Fibroblast of lung (primary cell): ENCODE measurements around the gene FAM47B. TPM values are rescaled to one million over a fixed set of nuclear protein-coding genes. Genes with fewer than 3 reads are reported as not detected.

ENCODE experiments used
- DNase-seq, 2 donors: peaks; one replicate each; pipeline versions ENCODE4 v3.0.0 to v3.0.0-alpha.2; 2010; ENCODE audit warnings: low read depth in 2 of 2
- H2AFZ ChIP-seq: 2 replicates; pipeline ENCODE4 v1.5.1; 2012; ENCODE audit warnings: low read length, control low read depth, inconsistent platforms
- H3K27ac ChIP-seq: 2 replicates; pipeline ENCODE4 v1.5.1; 2011; ENCODE audit warnings: low read length, control low read depth; ENCODE audit not compliant: insufficient read depth
- H3K27me3 ChIP-seq: 2 replicates; pipeline ENCODE4 v1.5.1; 2011; ENCODE audit warnings: mild to moderate bottlenecking, low read length; ENCODE audit not compliant: control insufficient read depth, insufficient read depth
- H3K36me3 ChIP-seq: 2 replicates; pipeline ENCODE4 v1.5.1; 2011; ENCODE audit warnings: low read length; ENCODE audit not compliant: control insufficient read depth, insufficient read depth
- H3K4me1 ChIP-seq: 2 replicates; pipeline ENCODE4 v1.5.1; 2011; ENCODE audit warnings: low read length; ENCODE audit not compliant: control insufficient read depth, insufficient read depth; ENCODE audit errors: extremely low read depth
- H3K4me2 ChIP-seq: 2 replicates; pipeline ENCODE4 v1.5.1; 2011; ENCODE audit warnings: low read length, control low read depth; ENCODE audit not compliant: insufficient read depth; ENCODE audit errors: extremely low read depth
- H3K4me3 ChIP-seq, 4 experiments: fragments of 200-600 bp in 1 of 4; sonication (generic) in 1 of 4; replicated peaks in 1 of 4; 2 replicates each; pipeline ENCODE4 v1.5.1; 2011 to 2016; ENCODE audit warnings: low read length in 4 of 4, low read depth in 3 of 4, mild to moderate bottlenecking in 3 of 4, control low read depth in 2 of 4, inconsistent platforms in 1 of 4, mixed read lengths in 1 of 4; ENCODE audit not compliant: insufficient read depth in 1 of 4; ENCODE audit errors: control extremely low read depth in 1 of 4
- H3K79me2 ChIP-seq: 2 replicates; pipeline ENCODE4 v1.5.1; 2012; ENCODE audit warnings: mild to moderate bottlenecking, low read length, inconsistent platforms; ENCODE audit not compliant: control insufficient read depth, insufficient read depth
- H3K9ac ChIP-seq: 2 replicates; pipeline ENCODE4 v1.5.1; 2011; ENCODE audit warnings: mild to moderate bottlenecking, low read length, control low read depth; ENCODE audit not compliant: insufficient read depth
- H3K9me3 ChIP-seq: 2 replicates; pipeline ENCODE4 v1.5.1; 2012; ENCODE audit warnings: low read depth, low read length; ENCODE audit not compliant: control insufficient read depth, insufficient read depth
- H4K20me1 ChIP-seq: 2 replicates; pipeline ENCODE4 v1.5.1; 2011; ENCODE audit warnings: low read length; ENCODE audit not compliant: control insufficient read depth, insufficient read depth; ENCODE audit errors: extremely low read depth
- EZH2 ChIP-seq: IDR thresholded peaks from 2 replicates; pipeline ENCODE4 v1.5.1; 2012; ENCODE audit warnings: low read length, control low read depth, mild to moderate bottlenecking; ENCODE audit errors: missing control alignments
- polyA plus RNA-seq, 2 donors: library from polyadenylated mRNA; depleted of rRNA in 1 of 2; stranded (reverse) in 1 of 2; unstranded in 1 of 2; fragments of >200 nt; gene quantifications; 2 replicates each; pipeline ENCODE4 v1.2.1, GENCODE V29; 2011 to 2012; ENCODE audit warnings: missing spikeins in 1 of 2
- total RNA-seq: library from RNA; depleted of rRNA; stranded (reverse); fragments of >200 nt; gene quantifications from 2 replicates; pipeline ENCODE4 v1.2.1, GENCODE V29; 2014
- TF ChIP-seq, protein P1 (sequence below), 2 donors: IDR thresholded peaks in 1 of 2; conservative IDR thresholded peaks in 1 of 2; 1 replicate in 1 of 2; 2 replicates in 1 of 2; pipeline ENCODE4 v1.5.1; 2011 to 2012; ENCODE audit warnings: low read length in 2 of 2, control low read depth in 1 of 2, inconsistent platforms in 1 of 2, low read depth in 1 of 2, mild to moderate bottlenecking in 1 of 2

FAM47B gene
- total and polyA plus RNA-seq, 2 donors (not counting 1 experiment from before 2014, with no cell fraction given) = not detected

- Histone ChIP-seq H3K36me3 (no peaks in the 10 kb centered on the region), H3K4me1 (no peaks in the 10 kb centered on the region), H3K27ac (no peak overlapping the region), H3K27me3 (no peaks in the 10 kb centered on the region), H3K79me2 (no peaks in the 10 kb centered on the region), H3K9me3 (no peaks in the 10 kb centered on the region), H4K20me1 (no peaks in the 10 kb centered on the region), H3K4me2 (no peak overlapping the region), H3K4me3 (no peak overlapping the region), H3K9ac (no peak overlapping the region), H2AFZ (no peak overlapping the region)
- no peak for DNase-seq
- TF ChIP-seq, protein P1, sequence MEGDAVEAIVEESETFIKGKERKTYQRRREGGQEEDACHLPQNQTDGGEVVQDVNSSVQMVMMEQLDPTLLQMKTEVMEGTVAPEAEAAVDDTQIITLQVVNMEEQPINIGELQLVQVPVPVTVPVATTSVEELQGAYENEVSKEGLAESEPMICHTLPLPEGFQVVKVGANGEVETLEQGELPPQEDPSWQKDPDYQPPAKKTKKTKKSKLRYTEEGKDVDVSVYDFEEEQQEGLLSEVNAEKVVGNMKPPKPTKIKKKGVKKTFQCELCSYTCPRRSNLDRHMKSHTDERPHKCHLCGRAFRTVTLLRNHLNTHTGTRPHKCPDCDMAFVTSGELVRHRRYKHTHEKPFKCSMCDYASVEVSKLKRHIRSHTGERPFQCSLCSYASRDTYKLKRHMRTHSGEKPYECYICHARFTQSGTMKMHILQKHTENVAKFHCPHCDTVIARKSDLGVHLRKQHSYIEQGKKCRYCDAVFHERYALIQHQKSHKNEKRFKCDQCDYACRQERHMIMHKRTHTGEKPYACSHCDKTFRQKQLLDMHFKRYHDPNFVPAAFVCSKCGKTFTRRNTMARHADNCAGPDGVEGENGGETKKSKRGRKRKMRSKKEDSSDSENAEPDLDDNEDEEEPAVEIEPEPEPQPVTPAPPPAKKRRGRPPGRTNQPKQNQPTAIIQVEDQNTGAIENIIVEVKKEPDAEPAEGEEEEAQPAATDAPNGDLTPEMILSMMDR (conservative IDR thresholded peaks at IDR 0.05 in 1 of 2, IDR thresholded peaks at IDR 0.05 in 1 of 2; ENCODE audit: low read depth in 1 of 2, low read length in 2 of 2) = no peak
- no peak for TF ChIP-seq EZH2
Measured at GRCh38 chrX:34901761-34902160, 40.8 kb upstream of the FAM47B start.

DNA sequence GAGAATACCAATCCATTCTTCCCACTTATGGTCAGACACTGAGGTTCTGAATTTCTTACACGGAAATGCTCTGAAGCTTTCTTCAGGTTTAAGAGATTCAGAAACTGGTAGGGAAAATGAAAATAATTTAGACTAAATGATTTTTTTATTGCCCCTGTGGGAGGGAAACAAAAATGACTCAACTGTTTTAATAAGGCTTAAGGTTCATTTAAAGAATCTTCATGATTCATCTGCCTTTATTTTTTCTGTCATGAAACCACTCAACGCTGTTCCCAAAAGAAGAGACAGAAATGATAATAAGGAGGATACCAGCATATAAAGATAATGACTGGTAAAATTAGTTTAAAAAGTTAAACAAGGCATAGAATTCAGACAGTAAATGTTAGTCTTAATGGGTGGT is 39.3 kb upstream of the FAM47B start:
- no peaks in the 10 kb centered on the region for H3K9me3 ChIP-seq
- no peaks in the 10 kb centered on the region for H3K79me2 ChIP-seq
- DNase-seq = no peak
- no peak overlapping the region for H3K4me3 ChIP-seq
- H3K9ac ChIP-seq = no peak overlapping the region
- H2AFZ ChIP-seq = no peak overlapping the region
- H3K4me1 ChIP-seq = no peaks in the 10 kb centered on the region
- no peak overlapping the region for H3K27ac ChIP-seq
- TF ChIP-seq EZH2 = no peak
- TF ChIP-seq, protein P1 (conservative IDR thresholded peaks at IDR 0.05 in 1 of 2, IDR thresholded peaks at IDR 0.05 in 1 of 2; ENCODE audit: low read depth in 1 of 2, low read length in 2 of 2) = no peak
- H3K4me2 ChIP-seq = no peak overlapping the region
- H3K27me3 ChIP-seq = no peaks in the 10 kb centered on the region
- H3K36me3 ChIP-seq = no peaks in the 10 kb centered on the region
- H4K20me1 ChIP-seq = no peaks in the 10 kb centered on the region

DNA sequence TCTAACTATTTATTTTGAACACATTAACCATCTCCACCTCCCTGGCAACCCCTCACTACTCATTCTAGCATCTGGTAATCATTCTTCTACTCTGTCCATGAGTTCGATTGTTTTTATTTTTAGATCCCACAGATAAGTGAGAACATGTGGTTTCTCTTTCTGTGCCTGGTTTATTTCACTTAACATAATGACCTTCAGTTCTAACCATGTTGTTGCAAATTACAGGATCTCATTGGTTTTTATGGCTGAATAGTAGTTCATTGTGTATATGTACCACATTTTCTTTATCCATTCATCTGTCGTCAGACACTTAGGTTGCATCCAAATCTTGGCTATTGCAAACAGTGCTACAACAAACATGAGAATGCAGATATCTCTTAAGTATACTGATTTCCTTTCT is 33.4 kb upstream of the FAM47B start:
- no peaks in the 10 kb centered on the region for H3K9me3 ChIP-seq
- H3K27me3 ChIP-seq = no peaks in the 10 kb centered on the region
- H3K4me1 ChIP-seq = no peaks in the 10 kb centered on the region
- TF ChIP-seq, protein P1 (conservative IDR thresholded peaks at IDR 0.05 in 1 of 2, IDR thresholded peaks at IDR 0.05 in 1 of 2; ENCODE audit: low read depth in 1 of 2, low read length in 2 of 2) = no peak
- no peak for TF ChIP-seq EZH2
- H3K27ac ChIP-seq = no peak overlapping the region
- H3K4me3 ChIP-seq = no peak overlapping the region
- no peak overlapping the region for H3K4me2 ChIP-seq
- H4K20me1 ChIP-seq = no peaks in the 10 kb centered on the region
- H3K79me2 ChIP-seq = no peaks in the 10 kb centered on the region
- H3K9ac ChIP-seq = no peak overlapping the region
- no peak overlapping the region for H2AFZ ChIP-seq
- DNase-seq = no peak
- no peaks in the 10 kb centered on the region for H3K36me3 ChIP-seq
